Right kidney (tissue), 1 donor: ENCODE results near the gene KRTAP10-12.
"Not testable (repeated sequence)": the region's sequence is repeated elsewhere in the genome, so short reads cannot be mapped to it uniquely, and the experiment has no call there.

ENCODE experiments used
- DNase-seq: peaks from one replicate; pipeline ENCODE4 v3.0.0-alpha.2; 2016

Gene KRTAP10-12

DNA sequence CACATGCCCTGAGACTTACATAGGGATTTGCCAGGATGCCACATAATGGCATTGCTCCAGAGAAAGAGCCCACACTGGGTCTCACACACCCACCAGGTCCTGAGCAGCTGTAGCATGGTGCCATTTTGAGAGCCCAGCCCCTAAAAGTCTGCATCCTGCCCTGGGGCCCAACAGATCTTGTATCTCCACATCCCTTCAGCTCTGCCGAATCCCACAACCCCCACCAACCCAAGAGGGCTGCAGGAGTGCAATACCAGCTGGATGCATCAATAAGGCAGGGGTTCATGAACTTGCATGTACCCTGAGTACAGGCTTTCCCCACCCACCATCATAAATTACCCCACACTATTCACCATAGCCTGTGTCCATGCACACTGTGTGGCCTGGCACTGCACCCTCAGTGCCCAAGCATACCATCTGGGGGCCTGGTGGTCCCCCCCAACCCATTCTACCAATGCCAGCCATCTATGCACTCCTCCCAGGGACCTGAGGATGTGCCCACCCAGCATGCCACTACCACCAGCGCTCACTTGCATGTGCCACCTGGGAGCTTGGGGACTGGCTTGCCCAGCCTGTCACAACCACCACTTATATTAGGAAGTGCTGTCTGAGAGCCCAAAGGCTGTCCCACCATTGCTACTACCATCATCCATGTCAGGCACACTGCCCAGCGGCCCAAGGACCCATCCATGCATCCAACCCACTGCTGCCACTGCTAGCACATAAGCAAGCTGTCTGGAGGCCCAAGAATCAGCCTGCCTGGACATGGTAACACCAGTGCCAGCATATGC, 26.1 kb upstream of the KRTAP10-12 start:
- DNase-seq = no peak

DNA sequence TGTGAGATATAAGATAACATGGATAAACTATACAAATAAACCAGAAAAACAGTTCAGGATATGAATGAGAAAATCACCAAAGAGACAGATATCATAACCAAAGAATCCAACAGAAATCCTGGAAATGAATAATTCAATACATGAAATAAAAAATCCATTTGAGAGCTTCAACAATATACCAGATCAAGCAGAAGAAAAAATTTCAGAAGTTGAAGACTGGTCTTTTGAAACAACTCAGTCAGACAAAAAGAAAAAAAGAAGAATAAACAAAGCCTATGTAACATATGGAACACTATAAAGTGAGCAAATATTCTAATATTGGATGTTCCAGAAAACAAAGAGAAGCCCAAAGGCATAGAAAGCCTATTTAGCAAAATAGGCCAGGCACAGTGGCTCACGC, 25.1 kb upstream of the KRTAP10-12 start:
- no peak for DNase-seq

DNA sequence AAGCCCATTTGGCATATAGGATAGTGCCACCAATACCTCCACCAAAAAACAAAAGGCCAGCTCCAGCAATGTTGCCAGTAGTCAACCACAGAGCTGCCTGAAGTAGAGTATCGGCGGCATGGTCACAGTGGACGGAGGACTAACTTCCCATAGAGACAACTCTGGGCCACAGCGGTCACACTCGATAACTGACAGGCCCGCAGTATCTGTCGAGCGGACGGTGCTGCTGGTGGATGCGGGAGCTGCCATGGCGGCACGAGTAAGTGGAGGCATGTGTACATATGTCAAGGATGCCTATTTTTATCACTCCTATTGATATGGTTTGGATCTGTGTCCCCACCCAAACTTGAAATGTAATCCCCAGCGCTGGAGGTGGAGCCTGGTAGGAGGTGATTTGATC, 19.1 kb upstream of the KRTAP10-12 start:
- no peak for DNase-seq

DNA sequence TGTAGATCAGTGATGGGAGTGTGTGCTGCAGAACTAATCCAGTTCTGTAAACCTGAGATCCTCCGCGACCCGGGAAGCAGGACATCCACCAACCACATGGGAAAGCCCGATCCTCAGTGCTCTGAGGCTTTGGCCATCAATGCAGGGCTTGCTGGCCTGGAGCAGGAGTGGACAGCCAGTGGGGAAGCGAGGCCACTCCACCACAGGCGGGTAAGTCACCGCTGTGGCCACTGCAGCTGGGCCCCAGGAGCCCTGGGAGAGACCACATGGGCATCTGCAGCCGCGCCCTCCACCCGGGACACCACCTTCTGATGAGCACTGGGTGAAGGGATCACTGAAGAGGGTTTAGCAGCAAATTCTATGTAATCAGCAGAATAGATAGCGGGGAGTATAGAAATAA, 15.8 kb upstream of the KRTAP10-12 start:
- no peak for DNase-seq

DNA sequence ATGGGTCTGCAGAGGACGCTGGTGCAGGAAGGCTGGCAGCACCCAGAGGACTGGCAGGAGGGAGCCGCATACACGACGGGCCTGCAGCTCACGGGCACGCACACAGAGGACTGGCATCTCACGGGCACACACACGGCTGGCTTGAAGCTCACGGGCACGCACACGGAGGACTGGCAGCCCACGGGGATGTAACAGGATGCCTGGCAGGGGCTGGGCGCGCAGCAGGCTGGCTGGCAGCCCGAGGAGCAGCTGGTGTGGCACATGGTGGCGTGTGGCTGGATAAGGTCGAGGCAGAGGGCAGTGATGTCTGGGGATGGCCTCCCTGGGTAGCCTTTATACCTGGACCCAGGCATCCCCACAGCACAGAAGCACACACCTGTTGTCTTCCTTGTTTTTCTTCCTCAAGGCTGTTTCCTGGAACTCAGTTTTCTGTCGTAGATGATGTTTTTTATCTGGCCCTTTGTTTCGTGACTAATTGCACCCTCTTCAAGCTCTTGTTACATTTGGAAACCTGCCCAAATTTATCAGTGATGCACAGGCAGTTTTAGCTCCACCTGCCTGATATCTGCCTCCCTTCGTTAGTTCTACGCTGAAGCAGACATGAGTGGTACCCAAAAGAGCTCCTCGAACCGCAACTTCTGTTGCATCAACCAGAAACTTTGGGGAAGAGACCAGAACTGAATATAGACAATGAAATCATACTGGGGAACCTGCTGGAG, 15.0 kb upstream of the KRTAP10-12 start, which contains the start of gene KRTAP12-1:
KRTAP12-1 (minus strand) TSS at position 303 of the 719 bp plus-strand sequence; CDS start at position 263, 40 bp downstream.
- DNase-seq = no peak

DNA sequence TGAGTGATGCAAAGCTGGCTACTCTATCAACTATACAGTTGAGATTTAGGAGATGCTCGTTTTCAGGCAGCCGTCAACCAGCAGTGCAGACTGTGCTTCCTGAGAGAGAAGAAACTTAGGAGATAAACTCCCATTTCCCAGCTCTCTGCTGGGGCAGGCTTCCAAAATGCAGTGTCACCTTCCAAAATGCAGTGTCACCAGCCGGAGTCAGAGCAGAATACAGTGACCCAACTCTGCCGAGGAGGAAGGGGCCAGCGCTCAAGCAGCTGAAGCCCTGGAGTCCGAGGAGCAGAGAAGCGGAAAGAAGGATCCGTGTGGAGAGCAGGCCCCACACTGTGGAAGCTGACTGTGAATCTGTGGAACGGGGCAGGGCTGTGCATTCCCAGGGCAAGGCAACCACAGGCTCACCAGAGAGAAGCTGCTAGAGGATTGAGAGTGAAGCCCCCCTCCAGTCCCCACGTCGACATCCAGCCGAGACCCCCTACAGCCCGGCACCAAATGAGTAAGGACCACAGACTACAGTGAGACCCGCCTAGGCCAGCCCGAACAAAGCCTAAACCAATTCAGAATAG, 14.3 kb upstream of the KRTAP10-12 start:
- no peak for DNase-seq

DNA sequence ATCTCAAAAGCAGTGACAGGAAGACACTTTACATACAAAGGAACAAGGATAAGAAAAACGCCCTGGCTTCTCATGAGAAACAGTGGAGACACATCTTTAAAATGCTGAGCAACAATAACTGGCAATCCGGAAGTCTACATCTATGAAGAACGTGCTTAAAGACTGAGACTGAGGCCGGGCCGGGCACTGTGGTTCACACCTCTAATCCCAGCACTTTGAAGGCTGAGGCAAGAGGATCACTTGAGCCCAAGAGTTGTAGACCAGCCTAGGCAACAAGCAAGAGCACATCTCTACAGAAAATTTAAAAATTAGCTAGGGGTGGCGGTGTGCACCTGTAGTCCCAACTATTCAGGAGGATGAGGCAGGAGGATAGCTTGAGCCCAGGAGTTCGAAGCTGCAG, 12.9 kb upstream of the KRTAP10-12 start:
- no peak for DNase-seq

DNA sequence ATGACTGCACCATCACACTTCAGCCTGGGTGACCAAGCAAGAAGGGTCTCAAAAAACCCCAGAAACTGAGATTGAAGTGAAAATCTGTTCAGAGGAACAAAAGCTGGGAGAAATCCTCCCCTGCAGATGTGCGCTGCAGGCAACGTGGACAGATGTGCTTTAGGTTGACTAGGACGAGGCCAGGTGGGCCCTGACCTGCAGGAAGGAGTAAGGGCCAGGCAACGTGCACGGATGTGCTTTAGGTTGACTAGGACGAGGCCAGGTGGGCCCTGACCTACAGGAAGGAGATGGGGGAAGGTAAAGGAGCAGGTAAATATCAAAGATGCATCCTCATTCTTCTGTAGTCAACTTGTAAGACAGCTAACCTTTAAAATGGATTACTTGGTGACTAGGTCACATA, 12.5 kb upstream of the KRTAP10-12 start:
- DNase-seq = no peak

DNA sequence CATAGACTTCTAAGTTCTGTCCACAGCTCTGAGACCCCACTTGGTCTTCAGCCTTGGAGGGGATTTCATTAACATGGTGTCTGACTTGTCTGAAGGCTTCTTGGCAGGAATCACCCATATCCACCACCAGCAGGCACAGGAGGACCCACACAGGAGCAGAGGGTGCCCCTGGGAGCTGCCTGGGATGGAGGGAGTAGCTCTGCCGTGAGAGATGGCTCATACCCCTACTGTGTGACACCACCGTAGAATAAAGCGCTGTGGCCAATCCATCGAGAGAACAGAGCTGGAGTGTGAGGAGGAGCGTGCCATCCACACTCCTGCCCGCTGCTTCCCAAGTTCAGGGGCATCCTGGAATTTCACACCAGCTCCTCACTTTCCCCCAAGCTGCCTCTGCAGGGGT, 11.9 kb upstream of the KRTAP10-12 start:
- not testable (repeated sequence) for DNase-seq

DNA sequence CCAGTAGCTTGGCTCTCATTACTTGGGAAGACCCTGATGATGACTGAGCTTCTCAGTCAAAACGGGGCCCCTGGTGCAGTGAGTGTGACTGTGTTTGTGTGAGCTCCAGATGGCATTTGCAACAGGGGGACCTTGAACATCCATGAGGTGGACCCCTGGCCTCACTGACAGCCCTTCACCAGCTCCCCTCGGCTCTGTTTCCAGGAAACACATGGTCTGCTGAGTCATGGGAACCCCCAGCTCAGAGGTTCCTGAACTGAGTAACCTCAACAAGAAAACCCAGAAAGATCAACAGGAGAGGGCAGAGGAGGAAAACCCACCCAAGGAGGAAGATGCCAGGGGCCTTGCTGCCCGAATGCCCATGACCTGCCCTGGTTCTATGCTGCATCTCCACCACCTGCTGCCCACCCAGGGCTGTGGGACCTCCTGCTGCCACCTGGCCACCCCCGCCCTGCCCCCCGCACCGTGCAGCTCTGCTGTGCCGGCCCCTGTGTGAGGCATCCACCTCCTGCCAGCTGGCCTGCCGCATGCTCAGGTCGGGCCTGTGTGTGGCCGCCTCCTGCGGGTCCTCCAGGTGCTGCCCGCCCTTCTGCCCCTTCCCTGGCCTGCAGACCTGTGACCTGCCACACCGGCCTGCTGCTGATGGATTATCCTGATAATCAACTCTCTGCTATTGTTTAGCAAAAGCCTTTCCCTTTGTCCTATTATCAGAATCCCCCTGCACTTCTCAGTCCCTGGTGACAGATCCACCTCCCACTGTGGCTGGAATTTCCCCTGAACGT, 10.8 kb upstream of the KRTAP10-12 start:
- DNase-seq = no peak

DNA sequence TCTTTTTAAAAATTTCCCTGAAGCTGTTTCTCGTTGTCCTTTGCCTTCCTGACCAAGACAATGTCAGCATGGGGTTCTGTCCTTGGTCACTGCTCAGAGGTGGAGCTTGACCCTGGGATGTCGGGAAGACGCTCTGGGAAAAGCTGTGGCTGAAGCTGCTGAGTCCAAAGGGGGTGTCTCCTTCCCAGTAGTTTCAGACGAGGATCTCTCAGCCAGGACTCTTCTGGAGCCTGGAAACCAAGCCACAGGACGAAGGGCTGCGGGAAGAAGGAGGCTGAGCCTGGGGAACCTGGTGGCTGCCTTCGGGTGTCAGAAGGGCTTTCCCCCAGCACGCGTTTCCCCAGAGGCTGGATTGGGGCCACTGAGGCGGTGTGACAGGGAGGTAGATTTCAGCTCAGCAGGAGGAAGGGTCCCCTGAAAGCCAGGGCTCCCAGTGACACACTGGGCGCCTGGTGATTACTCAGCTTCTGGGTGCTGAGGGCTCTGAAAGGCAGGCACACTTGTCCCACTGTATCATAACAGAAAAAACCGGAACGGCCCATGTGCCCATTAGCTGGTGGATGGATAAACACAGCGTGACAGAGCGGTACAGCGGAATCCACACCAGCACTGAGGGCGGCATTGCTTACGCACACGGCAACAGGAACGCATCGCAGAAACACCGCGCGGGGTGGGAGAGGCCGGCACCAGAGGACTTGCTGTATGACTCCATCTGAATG, 10.0 kb upstream of the KRTAP10-12 start:
- no peak for DNase-seq

DNA sequence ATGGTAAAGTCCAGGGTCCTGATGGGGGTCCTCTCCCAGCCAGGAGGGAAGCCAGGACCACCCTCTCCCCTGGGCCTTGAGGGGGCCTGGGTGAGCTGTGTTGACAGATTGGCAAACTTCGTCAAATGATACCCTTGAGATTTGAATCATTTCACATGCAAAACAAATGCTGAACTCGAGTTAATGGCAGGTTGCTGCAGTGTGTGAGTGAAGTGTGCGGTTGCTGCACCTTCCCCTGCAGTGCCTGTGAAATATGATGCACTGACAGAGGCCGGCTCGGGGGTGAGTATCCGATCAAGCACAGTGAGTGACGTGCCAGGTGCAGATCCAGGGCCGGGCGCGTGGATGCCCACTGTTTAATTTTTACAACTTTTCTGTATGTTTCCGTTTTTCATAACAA, 9.3 kb upstream of the KRTAP10-12 start:
- DNase-seq = no peak

DNA sequence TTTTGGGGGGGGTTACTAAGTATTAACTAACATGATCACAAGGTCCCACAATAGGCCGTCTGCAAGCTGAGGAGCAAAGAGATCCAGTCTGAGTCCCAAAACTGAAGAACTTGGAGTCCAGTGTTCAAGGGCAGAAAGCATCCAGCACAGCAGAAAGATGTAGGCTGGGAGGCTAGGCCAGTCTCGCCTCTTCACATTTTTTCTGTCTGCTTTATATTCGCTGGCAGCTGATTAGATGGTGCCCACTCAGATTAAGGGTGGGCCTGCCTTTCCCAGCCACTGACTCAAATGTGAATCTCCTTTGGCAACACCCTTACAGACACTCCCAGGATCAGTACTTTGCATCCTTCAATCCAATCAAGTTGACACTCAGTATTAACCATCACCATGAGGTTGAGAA, 7.2 kb upstream of the KRTAP10-12 start:
- DNase-seq = not testable (repeated sequence)

DNA sequence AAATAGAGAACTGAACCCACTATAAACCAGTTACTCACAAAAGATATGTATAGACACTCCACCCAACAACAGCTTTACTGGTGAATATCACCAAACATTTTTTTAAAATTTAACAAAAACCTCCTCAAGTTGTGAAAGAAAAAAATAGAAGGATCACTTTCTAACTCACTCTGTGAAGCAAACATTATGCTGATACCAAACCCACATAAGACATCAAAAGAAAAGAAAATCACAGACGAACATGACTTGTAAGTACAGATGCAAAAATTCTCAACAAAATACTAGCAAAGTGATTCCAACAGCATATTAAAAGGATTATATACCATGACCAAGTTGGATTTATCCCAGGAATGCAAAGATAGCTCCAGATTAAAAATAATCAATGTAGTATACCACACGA, 5.3 kb upstream of the KRTAP10-12 start:
- DNase-seq = no peak

DNA sequence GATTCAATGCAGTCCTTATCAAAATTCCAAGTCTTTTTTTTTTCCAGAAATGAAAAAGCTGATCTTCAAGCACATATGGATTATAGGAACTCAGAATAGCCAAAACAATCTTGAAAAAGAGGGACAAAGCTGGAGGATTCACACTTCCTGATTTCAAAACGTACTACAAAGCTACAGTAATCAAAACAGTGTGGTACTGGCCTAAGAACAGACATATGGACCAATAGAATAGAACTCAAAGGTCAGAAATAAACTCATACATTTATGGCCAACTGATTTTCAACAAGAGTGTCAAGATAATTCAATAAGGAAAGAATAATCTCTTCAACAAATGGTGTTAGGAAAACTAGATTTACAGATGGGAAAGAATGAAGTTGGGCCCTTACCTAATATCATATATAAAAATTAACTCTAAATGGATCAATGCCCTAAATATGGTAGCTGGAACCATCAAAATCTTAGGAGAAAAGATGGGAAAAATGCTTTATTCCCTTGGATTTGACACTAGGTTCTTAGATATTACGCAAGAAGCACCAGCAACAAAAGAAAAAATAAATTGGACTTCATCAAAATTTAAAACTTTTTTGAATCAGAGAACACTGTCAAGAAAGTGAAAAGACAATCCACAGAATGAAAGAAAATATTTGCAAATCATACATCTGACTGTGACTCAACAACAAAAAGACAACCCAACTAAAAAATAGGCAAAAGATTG, 4.0 kb upstream of the KRTAP10-12 start:
- DNase-seq = no peak

DNA sequence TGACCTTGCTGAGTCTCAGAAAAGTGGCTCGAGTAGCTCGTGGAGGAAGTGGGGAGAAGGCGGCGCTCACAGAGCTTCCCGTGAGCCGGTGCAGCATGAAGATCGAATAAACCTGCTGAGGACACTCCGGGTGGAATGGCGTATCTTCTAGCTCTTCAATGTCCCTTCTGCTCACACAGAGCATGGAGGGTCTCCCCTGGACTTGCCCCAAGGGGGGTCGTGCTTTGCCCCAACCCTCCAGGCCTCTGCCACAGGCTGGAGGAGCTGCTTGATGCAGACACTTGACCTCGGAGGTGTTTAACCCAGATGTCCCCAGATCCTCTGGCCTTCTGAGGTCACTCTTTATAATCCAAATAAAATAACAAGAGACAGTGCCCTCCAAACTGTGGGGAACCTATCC, 2.2 kb upstream of the KRTAP10-12 start:
- DNase-seq = no peak

DNA sequence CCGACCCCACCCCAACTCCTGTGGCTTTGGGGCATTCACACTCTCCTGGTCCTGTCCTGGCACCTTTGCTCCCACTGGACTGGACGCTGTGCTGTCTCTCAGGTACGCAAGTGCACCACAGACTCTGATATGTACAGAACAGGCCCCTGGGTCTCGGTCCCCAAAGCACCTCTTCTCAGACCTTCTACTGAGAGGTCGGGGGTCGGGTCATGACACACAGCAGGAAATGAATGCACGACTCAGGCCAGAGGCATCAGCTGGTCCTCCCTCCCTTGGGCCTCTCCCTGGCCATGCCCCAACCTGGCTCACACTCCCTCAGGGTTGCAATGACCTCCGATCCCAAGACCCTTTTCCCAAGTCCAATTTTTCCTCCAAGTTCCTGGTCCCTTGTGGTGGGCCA, 1.8 kb upstream of the KRTAP10-12 start:
- DNase-seq = no peak

DNA sequence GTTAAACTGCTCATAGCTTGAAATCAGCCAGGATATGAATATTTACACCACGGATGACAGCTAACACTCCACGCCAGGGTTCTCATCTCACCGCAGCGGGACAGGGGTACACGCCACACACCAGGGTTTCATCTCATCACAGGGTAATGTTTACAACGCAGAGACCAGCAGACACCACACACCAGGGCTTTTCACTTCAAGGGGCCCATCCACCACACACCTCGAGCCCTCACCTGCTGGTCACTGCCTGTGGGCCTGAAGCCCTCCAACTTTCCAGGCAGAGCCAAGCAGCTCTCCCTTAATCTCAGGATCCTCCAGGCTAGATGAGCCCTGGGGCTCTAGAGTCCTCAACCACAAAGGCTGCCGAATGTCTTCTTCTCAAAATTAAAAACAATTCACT, 1.3 kb upstream of the KRTAP10-12 start:
- DNase-seq = no peak

DNA sequence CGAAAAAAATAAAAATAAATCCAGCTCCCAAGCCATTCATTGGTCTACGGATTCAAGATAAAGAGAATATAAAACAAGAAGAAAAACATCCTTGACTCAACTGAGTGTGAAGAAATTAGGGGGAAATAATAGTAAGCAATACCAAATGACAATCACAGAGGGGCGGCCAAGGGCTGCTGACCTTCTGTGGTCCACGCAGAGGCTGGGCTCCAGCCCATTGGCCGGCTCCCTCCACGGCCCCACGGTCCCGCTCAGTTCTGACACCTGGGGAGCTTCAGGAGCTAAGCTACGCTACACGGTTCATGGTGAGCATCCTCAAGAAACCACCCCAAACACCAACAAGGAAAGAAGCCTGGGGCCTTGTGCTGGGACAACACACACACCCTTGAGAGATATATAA, 400 bp upstream of the KRTAP10-12 start:
- DNase-seq = no peak

DNA sequence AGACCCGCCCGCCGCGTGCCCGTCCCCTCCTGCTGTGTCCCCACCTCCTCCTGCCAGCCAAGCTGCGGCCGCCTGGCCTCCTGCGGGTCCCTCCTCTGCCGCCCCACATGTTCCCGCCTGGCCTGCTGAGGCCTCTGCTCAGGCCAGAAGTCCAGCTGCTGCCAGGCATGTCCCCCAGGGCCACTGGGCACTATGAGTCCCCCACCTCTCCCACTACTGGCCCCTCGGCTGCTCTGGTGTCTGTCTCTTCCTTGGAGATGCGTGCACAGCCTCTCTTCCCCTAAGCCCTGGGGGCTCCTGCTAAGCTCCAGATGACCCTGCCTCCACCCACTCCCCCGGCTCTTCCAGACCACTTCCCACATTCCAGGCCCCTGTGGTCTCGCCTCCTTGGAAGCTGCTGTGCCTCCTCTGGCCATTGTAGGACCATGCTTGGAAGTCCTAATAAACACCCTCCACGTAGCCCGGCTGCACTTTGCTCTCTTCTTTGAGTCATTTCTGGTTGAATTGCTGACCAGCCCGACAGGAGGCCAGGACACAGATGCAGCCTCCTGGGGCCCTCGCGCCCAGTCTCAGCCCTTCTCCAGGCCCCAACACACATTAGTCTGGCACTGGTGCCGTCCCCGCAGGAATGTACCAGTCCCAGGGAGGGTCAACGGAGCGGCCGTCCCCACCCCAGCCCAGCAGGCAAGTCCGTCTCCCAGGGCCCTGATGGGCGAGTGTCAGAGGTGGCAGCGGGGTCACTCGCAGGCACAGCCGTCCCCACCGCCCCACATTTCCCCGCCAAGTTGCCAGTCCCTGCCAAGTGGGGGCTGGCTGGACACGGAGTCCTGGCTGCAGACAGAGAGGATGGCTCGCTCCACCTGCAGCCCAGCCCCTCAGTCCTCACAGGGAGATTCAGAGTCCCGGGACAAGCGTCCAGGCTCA, 1.1 kb downstream of the KRTAP10-12 start:
- DNase-seq = no peak
